ENCODE results near the gene MUC22.

The MUC22 gene

DNA sequence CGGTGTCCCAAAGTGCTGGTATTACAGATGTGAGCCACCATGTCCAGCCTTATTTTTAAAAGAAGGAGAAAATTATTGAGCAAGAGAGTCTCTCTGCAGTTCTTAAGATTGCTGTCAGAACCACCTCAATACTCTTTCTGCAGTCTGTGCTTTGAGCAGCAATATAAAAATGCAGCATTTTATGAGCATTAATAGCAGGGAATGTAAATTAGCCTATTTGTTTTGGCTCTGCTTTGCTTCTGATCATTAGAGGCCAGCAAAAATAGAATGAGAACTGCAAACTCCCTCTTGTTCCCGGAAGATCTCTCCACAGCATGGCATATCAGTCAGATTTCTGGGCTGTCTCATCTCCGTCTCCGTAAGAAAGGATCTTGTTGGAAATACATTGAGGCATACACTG lies 66.3 kb downstream of the MUC22 start:
- DNase-seq (ENCODE audit: low read depth in 2 of 2) = no peak

DNA sequence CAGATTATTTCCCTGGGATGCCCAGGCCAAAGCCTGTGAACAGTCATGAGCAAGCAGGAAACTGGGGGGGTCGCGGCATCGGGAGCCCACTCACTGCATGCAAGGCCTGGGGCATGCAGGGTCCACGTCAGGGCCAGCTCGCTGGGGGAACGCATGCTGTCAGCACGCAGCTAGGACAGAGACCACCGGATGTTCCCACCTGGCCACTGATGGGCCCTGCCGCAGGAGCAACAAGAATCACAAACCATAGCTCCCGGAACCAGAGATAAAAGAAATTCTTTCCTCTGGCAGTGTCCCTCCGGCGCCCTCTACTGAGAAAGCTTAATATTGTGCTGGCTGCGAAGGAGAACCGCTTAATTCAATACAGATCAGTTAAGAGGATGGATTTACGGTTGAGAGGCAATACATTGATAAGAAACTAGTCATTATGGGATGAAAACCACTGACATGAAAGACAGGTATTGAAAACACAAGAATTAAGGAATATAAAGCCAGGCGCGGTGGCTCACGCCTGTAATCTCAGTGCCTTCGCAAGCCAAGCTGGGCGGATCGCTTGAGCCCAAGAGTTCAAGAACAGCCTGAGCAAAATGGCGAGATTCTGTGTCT lies 69.5 kb downstream of the MUC22 start:
- no peak for DNase-seq (ENCODE audit: low read depth in 2 of 2)

DNA sequence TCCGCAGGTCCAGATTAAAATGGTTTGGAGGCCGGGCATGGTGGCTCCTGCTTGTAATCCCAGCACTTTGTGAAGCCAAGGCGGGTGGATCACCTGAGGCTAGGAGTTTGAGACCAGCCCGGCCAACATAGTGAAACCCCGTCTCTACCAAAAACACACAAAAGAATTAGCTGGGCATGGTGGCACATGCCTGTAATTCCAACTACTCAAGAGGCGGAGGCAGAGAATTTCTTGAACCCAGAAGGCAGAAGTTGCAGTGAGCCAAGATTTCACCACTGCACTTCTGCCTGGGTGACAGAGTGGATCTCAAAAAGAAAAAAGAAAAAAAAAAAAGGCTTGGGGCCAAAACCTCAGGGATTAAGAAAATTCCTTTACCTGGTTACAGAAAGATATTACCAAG lies 71.6 kb downstream of the MUC22 start:
- DNase-seq (ENCODE audit: low read depth in 2 of 2) = no peak

DNA sequence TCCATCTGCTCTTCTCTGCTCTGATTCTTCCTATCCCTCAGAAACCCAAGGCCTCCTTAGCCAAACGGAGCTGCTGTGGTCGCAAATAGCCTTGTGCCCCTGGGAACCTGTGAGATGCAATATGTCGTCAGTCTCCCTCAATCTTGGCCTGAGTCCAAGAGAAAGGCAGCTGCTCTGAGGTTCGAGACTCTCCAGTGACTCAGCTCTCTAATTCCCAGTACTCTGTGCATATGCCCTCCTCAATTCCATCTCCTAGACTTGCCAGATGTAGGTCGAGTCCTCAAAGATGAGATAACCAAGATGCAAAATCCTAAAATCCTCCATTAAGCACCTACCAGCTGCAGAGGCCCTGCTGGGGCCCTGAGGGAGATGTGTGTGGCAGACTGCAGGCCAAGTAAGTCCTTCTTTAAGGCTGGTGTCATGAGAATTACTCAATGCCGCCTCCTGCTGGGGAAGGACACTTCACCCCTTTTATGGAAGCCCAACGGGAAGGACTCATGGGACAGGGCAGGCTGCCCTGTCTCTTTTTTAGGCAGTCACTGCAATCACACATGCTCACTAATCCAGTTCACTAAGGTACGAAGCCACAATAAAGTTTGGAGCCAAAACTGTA lies 73.6 kb downstream of the MUC22 start:
- peak; percentile 69 to 71 for DNase-seq (ENCODE audit: low read depth in 2 of 2)
